Measurements from ENCODE around the gene CLCN7. TPM values are rescaled to one million over a fixed set of nuclear protein-coding genes. Genes with fewer than 3 reads are reported as not detected.
"Not testable (repeated sequence)": the region's sequence is repeated elsewhere in the genome, so short reads cannot be mapped to it uniquely, and the experiment has no call there.

CLCN7 gene
- total RNA-seq, 1 experiment from 2014 or later: 15.6 TPM

DNA sequence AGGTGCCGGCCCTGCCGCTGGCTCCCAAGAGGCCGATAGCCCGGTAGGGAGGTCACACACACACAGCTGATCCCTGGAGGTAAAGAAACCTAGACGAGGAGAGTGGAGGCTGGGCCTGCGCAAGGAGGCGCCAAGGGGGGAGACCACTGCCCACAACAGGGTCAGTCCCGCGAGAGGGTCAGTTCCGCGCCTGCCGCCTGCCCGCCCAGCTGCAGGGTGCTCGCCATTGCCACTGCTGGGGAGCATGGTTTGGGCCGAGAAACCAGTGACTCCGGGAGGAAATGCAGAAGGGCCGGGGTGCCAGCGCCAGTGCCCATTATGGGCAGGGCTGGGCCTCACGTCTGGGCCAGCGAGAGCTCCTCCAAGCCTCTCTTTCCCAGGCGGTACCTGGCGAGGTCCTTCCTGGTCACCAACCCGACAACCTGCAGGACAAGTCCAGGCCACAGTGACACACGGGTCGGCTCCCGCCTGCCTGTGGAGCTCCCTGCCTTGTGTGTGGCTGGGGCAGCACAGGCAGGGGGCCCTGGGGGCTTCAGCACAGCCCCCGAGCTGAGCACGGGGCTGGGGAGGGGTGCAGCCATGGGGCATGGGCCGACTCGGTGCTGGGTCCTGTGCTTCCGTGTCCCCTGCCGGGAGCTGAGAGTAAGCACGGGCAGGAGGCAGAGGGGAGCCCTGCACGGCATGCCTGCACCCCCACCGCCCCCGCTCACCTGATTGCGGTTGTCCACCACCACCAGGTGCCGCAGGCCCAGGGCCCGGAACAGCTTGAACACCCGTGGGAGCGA, 28.3 kb downstream of the CLCN7 start:
- DNase-seq (ENCODE audit: low read depth): no peak

DNA sequence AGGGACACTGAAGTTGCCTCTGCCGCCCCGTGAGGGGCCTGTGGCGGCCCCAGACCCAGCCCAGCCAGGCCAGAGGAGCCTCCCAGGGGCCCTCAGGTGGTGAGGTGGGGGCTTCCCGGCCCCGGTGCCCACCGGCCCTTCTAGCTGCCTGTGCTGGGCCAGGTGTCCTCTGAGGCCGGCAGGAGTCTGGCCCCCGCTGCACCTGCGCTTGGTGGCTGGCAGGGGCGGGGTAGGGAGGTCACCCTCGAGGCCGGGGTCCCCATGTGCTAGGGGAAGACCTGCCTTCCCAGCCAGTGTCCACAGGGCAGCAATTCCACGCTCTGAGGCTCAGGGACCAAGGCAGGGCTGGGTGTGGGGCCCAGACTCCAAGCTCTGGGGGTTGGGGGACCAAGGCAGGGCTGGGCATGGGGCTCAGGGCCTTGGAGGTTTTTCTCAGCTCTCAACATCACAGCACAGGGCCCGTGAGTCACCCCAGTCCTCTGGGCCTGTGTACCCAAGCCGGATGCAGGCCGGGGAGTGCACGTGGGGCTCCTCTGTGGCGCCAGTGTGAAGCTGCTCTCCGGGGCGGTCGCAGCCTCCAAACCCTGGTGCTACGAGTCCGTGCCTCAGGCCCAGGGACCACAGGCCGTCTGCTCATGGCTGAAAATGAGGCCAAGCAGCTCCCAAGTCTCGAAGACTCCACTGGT, 29.2 kb downstream of the CLCN7 start:
- no peak for DNase-seq (ENCODE audit: low read depth)

- DNase-seq (ENCODE audit: low read depth): no peak
Observed at GRCh38 chr16:1444730-1445517, 29.9 kb downstream of the CLCN7 start.

DNA sequence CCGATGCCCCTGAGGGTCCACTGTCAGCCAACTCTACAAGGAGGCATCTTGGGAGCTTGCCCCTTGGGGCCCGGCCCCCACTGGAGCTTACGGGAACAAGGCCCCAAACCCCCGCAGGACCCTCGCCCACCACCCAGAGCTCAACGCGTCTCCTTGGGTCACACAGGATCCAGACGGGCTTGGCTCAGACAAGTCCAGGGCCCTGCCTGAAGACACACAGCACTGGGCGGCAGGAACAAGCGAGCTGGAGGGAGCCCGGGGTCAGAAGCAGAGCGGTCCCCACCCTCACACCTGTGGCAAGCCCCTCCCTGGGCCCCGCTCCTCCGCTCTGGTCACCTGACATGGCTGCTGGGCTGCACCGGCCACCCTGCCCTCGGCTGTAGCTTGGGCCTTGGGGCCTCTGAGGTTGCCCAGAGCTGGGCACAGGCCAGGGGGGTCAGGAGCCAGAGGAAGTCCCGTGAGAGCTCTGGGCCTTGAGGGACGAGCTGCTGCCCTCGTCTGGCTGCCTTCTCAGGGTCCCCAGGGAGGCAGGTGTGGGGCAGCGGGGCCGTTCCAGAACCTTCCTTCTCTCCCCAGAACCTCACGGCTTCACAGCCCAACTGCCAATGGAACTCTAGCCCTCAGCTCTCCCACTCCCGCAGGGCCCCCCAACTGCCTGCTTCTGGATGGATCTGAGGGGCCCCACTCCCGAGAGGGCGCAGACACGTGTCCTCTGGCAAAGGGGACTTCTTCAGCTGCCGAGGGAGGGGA, 30.7 kb downstream of the CLCN7 start, which contains the start of gene CCDC154:
Gene CCDC154 (minus strand): TSS at position 577 of the 750 bp plus-strand sequence. CDS start 234 bp downstream, at position 343.
- no peak for DNase-seq (ENCODE audit: low read depth)

DNA sequence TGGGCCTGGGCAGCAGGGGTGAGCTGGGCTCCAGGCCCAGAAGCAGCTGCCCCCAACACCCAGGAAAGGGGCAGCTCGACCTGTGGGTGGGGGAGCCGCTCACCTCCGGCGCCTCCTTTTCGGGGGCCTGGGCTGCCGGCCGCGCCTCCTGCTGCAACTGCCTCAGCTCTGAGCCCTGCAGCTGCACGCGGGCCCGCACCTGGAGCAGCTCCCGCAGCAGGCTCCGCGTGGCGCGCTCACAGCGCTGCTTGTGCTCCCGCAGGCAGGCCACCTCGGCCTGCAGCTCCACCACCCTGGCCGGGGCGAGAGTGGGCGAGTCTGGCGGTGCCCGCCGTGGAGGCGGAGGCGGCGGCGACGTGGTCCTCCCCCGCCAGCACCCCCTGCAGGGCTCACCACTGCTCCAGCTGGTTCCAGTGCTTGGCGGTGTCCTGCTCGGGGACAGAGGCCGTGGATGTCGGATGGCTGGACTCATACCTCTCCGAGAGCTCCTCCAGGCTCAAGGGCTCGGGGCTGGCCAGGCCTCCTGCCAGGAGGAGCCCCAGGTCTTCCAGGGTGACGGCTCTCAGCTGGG, 31.3 kb downstream of the CLCN7 start:
- DNase-seq (ENCODE audit: low read depth): no peak

- DNase-seq (ENCODE audit: low read depth): no peak
Observed at GRCh38 chr16:1442697-1443096, 32.1 kb downstream of the CLCN7 start.

GRCh38 chr16:1441391-1441829, 33.4 kb downstream of the CLCN7 start:
- no peak for DNase-seq (ENCODE audit: low read depth)

GRCh38 chr16:1439699-1440074, 35.1 kb downstream of the CLCN7 start:
- DNase-seq (ENCODE audit: low read depth): not testable (repeated sequence)

DNA sequence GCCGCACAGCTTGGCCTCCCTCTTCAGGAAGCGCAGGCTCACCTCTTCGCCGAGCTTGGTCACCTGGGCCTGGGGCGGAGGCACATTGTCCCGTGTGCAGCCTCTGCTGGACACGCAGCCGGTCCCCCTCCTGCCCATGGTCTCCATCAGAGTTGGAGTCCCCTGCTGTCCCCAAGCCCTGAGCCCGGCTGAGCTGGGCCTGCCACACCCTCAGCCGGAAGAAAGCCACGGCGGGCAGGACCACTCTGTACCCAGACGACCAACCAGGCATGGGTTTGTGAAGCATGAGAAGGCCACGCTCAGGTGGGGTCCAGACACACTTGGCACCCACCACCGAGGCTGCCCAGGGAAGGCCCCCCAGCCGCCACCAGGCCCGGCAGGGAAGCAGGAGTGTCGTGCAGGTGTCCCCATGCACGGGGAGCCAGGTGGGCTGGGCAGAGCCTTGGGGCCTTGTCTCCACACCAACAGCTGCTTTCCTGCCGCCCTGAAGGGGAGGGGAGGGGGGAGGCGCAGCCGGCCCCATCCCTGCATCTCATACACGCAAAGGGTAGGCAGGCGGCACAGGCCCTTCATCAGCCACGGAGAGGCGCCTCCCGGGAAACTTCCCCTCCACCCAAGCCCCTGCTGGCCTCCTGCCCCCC, 35.6 kb downstream of the CLCN7 start:
- no peak for DNase-seq (ENCODE audit: low read depth)

DNA sequence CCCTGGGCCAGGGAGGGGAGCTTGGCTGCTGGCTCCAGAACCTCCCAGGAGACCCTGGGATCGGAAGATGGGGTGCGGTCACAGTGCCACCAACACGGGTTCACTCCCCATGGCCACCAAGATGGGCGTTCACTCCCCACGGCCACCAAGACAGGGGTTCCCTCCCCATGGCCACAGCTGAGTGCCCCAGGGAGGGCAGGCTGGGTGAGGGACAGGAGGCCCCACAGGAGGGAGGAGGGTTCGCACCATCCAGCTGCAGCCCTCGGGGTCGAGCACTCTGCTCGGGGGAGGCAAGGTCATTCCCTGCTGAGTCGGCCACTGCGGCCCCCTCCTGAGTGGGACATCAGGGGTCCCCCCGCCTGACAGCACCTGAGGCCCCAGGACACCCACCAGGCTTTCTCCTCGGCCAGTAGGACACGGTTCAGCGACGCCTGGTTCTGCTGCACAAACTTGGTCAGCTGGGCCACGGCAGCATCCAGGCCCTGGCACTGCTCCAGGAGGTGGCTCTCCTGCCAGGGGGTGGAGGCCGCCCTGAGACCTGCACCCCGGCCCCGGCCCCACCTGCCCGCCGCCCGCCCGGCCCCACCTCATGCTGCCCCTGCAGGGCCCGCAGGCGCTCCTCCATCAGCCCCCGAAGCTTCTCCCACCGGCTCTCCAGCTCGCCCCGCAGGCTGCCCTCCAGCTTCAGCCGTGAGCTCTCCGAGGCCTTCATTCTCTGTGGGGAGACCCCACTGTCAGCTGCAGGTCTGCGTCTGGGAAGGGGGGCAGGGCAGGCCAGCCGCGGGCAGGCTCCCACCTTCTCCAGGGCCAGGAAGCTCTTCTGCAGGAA, 36.4 kb downstream of the CLCN7 start:
- no peak for DNase-seq (ENCODE audit: low read depth)

- no peak for DNase-seq (ENCODE audit: low read depth)
Observed at GRCh38 chr16:1437606-1438005, 37.2 kb downstream of the CLCN7 start.

DNA sequence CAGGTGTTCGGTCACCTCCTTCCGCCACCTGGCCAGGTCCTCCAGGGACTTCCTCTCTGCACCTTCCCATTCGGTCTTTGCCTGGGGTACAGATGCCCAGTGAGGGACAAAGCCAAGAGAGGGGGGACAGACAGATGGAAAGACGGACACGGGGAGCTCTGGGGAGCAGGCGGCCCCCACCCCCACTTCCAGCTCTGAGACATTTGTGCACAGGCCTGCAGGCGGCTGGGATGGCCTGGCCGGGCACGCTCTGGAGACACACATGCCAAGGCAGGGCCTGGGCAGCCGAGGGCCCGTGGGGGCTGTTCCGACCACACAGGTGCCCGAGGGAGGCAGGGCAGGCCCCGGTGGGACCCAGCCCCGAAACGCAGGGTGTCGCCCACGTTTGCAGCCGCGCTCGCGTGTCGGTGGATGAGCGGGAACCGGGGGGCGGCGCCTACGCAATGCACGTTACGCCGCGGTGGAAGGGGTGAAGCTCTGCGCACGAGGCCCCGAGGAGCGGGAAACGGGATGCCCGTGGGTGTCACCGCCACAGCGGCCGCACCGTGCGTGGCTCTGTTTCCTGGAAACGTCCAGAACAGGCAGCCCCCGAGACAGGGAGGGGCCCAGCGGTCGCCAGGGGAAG, 38.0 kb downstream of the CLCN7 start:
- DNase-seq (ENCODE audit: low read depth): no peak

GRCh38 chr16:1435921-1436697, 38.7 kb downstream of the CLCN7 start:
- no peak for DNase-seq (ENCODE audit: low read depth)

DNA sequence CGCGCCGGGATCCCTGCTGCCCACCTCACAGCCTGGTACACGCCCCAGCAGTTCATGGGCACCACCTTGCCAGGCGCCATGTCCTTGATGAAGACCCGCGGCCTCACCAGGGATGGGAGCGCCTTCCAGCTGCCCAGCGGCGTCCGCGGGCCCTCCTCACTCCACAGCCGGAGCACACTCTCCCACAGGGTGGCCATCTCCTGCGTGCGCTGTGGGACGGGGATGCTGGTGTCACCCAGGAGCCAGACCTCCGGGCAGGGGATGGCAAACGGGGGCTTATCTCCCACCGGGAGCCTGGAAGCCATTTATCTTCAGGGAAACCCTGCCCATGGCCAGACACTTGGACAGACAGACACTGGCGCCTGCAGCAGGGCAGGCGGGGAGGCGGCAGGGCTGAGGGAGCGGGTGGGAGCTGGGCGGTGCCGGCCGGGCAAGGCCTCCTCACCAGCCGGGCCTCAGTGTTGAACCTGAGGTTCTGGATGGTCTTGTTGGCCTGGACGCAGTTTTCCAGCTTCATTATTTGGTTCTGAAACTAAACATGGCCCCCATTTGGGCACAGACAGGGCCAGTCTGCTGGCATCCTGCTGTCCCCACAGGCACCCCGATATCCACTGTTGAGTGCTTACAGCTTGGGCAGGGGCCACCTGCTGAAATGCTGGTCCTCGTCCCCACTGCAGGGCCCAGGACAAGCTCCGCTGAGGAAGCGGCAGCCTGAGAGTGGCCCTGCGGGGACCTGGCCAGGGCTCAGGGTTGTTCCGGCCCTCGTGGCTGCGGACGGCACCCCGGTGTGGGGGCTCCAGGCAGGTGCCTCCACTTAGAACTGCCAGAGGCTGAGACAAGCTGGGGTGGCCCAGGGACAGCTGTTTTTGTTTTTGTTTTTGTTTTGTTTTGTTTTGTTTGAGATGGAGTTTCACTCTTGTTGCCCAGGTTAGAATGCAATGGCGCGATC, 39.9 kb downstream of the CLCN7 start:
- no peak for DNase-seq (ENCODE audit: low read depth)

GRCh38 chr16:1433756-1434155, 41.1 kb downstream of the CLCN7 start:
- DNase-seq (ENCODE audit: low read depth): no peak

- no peak for DNase-seq (ENCODE audit: low read depth)
Observed at GRCh38 chr16:1433263-1433560, 41.6 kb downstream of the CLCN7 start.

- no peak for DNase-seq (ENCODE audit: low read depth)
Observed at GRCh38 chr16:1432388-1433262, 42.2 kb downstream of the CLCN7 start.

All from Daoy (cell line).